ENCODE measurements around the gene GOLT1B. TPM values are rescaled to one million over a fixed set of nuclear protein-coding genes. Genes with fewer than 3 reads are reported as not detected.

Gene GOLT1B
- total RNA-seq, 1 donor from 2014 or later, result 90.3 TPM

DNA sequence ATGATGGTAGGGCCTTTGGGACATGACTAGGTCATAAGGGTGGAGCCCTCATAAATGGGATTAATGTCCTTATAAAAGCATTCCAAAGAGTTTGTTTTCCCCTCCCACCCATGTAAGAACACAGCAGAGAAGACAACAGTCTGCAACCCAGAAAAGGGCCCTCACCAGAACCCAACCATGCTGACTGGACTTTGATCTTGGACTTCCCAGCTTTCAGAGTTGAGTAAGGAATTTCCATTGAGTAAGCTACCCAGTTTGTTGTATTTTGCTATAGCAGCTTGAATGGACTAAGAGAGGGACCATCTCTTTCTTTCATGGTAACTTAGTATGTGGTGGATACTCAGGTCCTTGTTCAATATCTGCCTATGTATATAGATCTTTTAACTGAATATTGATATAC, 21.6 kb downstream of the GOLT1B start:
- Histone ChIP-seq H3K4me2 (ENCODE audit: low read length) (no peak overlapping the region), H3K4me3 (ENCODE audit: insufficient read depth, low read depth, low read length) (no peak overlapping the region), H3K79me2 (ENCODE audit: insufficient read depth, low read length) (no peaks in the 10 kb centered on the region), H3K4me1 (ENCODE audit: insufficient read depth, low read length) (no peaks in the 10 kb centered on the region), H3K9me3 (ENCODE audit: insufficient read depth, low read depth, low read length) (no peaks in the 10 kb centered on the region), H3K36me3 (ENCODE audit: insufficient read depth, low read length) (no peaks in the 10 kb centered on the region), H3K27me3 (ENCODE audit: insufficient read depth, low read length) (no peaks in the 10 kb centered on the region), H3K27ac (ENCODE audit: low read depth, low read length) (no peak overlapping the region), H3K9ac (ENCODE audit: low read length) (no peak overlapping the region), H4K20me1 (ENCODE audit: insufficient read depth, low read length) (peaks cover 5% of the 10 kb centered on the region), H2AFZ (ENCODE audit: low read depth, low read length) (no peak overlapping the region)
- TF ChIP-seq EZH2 (IDR thresholded peaks at IDR 0.05; ENCODE audit: insufficient read depth, low read length), result no peak
- no peak for TF ChIP-seq CTCF (IDR thresholded peaks at IDR 0.05; ENCODE audit: insufficient read depth, low read depth, low read length)
- no peaks in the 10 kb centered on the region for H3K9me3 Mint-ChIP-seq (ENCODE audit: unreplicated experiment)
- no peaks in the 10 kb centered on the region for H3K27me3 Mint-ChIP-seq (ENCODE audit: low read depth, unreplicated experiment)
- FAIRE-seq, result no peak
- H3K4me3 Mint-ChIP-seq (ENCODE audit: unreplicated experiment), result no peak overlapping the region
- no peak for DNase-seq (ENCODE audit: low read depth)
- H3K27ac Mint-ChIP-seq (ENCODE audit: unreplicated experiment), result no peak overlapping the region
- no peaks in the 10 kb centered on the region for H3K36me3 Mint-ChIP-seq (ENCODE audit: low read depth, unreplicated experiment)
- peaks cover 13% of the 10 kb centered on the region for H3K4me1 Mint-ChIP-seq (ENCODE audit: low read depth, unreplicated experiment)

DNA sequence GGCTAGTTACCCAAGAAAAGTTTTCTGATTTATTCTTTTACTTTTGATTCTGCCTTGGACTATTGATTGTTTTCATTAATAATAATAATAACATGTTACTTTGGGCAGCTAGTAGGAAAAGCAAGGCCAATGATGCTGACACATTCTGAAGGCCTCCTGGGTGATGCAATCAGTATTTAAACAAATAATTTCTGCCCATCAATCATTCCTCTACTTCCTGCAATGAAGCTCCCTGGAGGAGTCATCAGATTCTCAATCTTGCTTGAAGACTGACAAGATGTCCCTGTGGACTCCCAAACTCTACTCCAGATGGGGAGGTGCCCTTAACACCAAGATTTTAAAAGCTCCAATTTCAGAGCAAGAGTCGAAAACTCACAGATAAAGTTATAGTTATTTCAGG, 24.5 kb downstream of the GOLT1B start, which contains the start of gene SPX:
SPX (plus strand) TSS at position 244 of the 400 bp plus-strand sequence. CDS start 177 bp downstream, outside the sequence.
- Histone ChIP-seq H3K9me3 (ENCODE audit: insufficient read depth, low read depth, low read length) (no peaks in the 10 kb centered on the region), H3K27ac (ENCODE audit: low read depth, low read length) (no peak within 1 kb of the TSS), H4K20me1 (ENCODE audit: insufficient read depth, low read length) (no peaks in the 10 kb centered on the region), H2AFZ (ENCODE audit: low read depth, low read length) (peak within 1 kb of the TSS; percentile 89), H3K27me3 (ENCODE audit: insufficient read depth, low read length) (no peaks in the 10 kb centered on the region), H3K4me1 (ENCODE audit: insufficient read depth, low read length) (peaks cover 3% of the 10 kb centered on the region), H3K36me3 (ENCODE audit: insufficient read depth, low read length) (no peaks in the 10 kb centered on the region), H3K4me3 (ENCODE audit: insufficient read depth, low read depth, low read length) (peak within 1 kb of the TSS; percentile 66), H3K79me2 (ENCODE audit: insufficient read depth, low read length) (no peaks in the 10 kb centered on the region), H3K4me2 (ENCODE audit: low read length) (peak within 1 kb of the TSS; percentile 98), H3K9ac (ENCODE audit: low read length) (no peak within 1 kb of the TSS)
- Mint-ChIP-seq H3K36me3 (ENCODE audit: low read depth, unreplicated experiment) (no peaks in the 10 kb centered on the region), H3K4me1 (ENCODE audit: low read depth, unreplicated experiment) (peaks cover 21% of the 10 kb centered on the region), H3K9me3 (ENCODE audit: unreplicated experiment) (no peaks in the 10 kb centered on the region), H3K27ac (ENCODE audit: unreplicated experiment) (peak within 1 kb of the TSS; percentile 50), H3K4me3 (ENCODE audit: unreplicated experiment) (peak within 1 kb of the TSS; percentile 87), H3K27me3 (ENCODE audit: low read depth, unreplicated experiment) (no peaks in the 10 kb centered on the region)
- TF ChIP-seq EZH2 (IDR thresholded peaks at IDR 0.05; ENCODE audit: insufficient read depth, low read length), result no peak
- TF ChIP-seq CTCF (IDR thresholded peaks at IDR 0.05; ENCODE audit: insufficient read depth, low read depth, low read length), result no peak
- FAIRE-seq (no peak), DNase-seq (ENCODE audit: low read depth) (no peak)

DNA sequence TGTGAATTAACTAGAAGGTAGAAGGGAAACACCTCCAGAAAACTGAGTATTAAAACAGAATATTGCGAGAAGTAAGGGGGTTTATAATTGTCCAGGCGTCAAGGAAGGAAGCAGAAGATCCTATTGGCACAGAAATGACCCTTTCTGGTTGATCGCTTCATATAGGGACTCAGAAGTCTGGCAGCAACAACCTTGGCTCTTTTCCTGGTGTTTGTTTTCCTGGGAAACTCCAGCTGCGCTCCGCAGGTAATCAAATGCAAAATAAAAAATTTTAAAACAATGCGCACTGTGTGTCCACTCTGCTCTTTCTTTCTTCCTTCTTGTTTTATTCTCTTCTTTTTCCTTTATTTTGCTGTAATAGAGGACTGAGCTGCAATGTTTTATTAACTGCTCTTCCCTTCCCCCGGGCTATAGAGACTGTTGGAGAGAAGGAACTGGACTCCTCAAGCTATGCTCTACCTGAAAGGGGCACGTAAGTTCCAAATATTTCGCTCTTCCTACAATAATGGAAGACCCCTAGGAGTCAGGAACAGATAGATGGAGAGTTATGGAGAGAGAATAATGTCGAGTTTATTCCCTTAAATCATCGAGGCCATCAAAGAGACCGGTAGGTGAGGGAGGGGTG, 25.2 kb downstream of the GOLT1B start:
- FAIRE-seq, result no peak

More for the DNA sequence above, 25.2 kb downstream of the GOLT1B start:
- Histone ChIP-seq H3K4me2 (ENCODE audit: low read length) (peak overlapping the region; percentile 98), H3K79me2 (ENCODE audit: insufficient read depth, low read length) (no peaks in the 10 kb centered on the region), H3K4me3 (ENCODE audit: insufficient read depth, low read depth, low read length) (peak overlapping the region; percentile 66), H3K36me3 (ENCODE audit: insufficient read depth, low read length) (no peaks in the 10 kb centered on the region), H3K9ac (ENCODE audit: low read length) (no peak overlapping the region), H3K27ac (ENCODE audit: low read depth, low read length) (no peak overlapping the region), H3K27me3 (ENCODE audit: insufficient read depth, low read length) (no peaks in the 10 kb centered on the region), H2AFZ (ENCODE audit: low read depth, low read length) (peak overlapping the region; percentile 89), H4K20me1 (ENCODE audit: insufficient read depth, low read length) (no peaks in the 10 kb centered on the region), H3K9me3 (ENCODE audit: insufficient read depth, low read depth, low read length) (no peaks in the 10 kb centered on the region), H3K4me1 (ENCODE audit: insufficient read depth, low read length) (peaks cover 3% of the 10 kb centered on the region)
- Mint-ChIP-seq H3K4me3 (ENCODE audit: unreplicated experiment) (peak overlapping the region; percentile 87), H3K27me3 (ENCODE audit: low read depth, unreplicated experiment) (no peaks in the 10 kb centered on the region), H3K9me3 (ENCODE audit: unreplicated experiment) (no peaks in the 10 kb centered on the region), H3K36me3 (ENCODE audit: low read depth, unreplicated experiment) (peaks cover 2% of the 10 kb centered on the region), H3K27ac (ENCODE audit: unreplicated experiment) (no peak overlapping the region), H3K4me1 (ENCODE audit: low read depth, unreplicated experiment) (peaks cover 21% of the 10 kb centered on the region)
- TF ChIP-seq CTCF (IDR thresholded peaks at IDR 0.05; ENCODE audit: insufficient read depth, low read depth, low read length) (no peak), EZH2 (IDR thresholded peaks at IDR 0.05; ENCODE audit: insufficient read depth, low read length) (no peak)
- no peak for DNase-seq (ENCODE audit: low read depth)

Data from astrocyte (in vitro differentiated cells and primary cell).